HUES48 (cell line): ENCODE data around the gene KLHL21.

ENCODE experiments used
- H3K27ac ChIP-seq: one replicate; pipeline ENCODE4 v1.7.0; 2013; ENCODE audit warnings: low read depth, low read length, inconsistent platforms
- H3K27me3 ChIP-seq: 2 replicates; pipeline ENCODE4 v1.6.1; 2013; ENCODE audit warnings: mild to moderate bottlenecking, low read length; ENCODE audit not compliant: control insufficient read depth, insufficient read depth
- H3K36me3 ChIP-seq: 2 replicates; pipeline ENCODE4 v1.6.1; 2013; ENCODE audit warnings: low read length; ENCODE audit not compliant: control insufficient read depth, insufficient read depth
- H3K4me1 ChIP-seq: 2 replicates; pipeline ENCODE4 v1.6.1; 2013; ENCODE audit warnings: mild to moderate bottlenecking, low read length; ENCODE audit not compliant: control insufficient read depth, insufficient read depth
- H3K4me3 ChIP-seq: 2 replicates; pipeline ENCODE4 v1.5.1; 2013; ENCODE audit warnings: mild to moderate bottlenecking, low read depth, low read length
- H3K9ac ChIP-seq: 2 replicates; pipeline ENCODE4 v1.6.1; 2013; ENCODE audit warnings: mild to moderate bottlenecking, low read depth, low read length, moderate library complexity
- H3K9me3 ChIP-seq: 2 replicates; pipeline ENCODE4 v1.6.1; 2013; ENCODE audit warnings: low read length; ENCODE audit not compliant: control insufficient read depth, insufficient read depth

KLHL21 gene

DNA sequence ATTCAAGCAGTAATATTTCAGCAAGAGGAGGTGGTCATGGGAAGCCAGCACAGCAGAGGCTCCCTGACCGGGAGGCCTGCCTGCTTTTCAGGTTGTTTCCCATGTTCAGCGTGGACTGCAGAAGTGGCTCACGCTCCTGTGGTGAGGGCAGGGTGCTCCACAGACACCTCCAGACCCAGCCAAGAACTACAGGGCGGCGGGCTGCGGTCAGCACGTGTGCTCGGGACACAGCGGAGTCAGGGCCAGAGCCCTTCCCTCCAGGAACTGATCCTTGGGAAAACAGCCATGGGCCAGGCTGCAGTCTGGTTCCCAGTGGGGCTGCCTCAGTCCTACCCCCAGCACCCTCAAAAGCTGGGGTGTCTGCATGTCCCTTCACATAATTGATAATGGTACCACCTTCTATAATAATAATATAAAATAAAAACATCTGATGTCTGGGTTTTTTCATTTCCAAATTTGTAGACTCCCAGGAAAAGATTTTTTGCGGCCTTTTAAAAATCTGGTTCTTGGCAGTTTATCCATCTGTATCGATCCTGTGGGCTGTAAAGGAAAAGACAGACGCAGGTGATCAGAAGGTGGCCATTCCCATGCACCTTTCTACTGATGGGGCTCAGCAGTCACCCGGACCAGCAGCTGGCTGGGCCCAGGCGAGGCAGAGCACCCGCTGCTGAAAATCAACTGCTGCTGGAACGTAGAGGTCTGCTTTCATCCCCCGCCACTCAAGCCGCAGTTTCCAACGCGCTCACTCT, 32.7 kb upstream of the KLHL21 start:
- Histone ChIP-seq H3K27ac (no peak overlapping the region), H3K9ac (no peak overlapping the region), H3K27me3 (no peaks in the 10 kb centered on the region), H3K9me3 (no peaks in the 10 kb centered on the region), H3K36me3 (peaks cover 80% of the 10 kb centered on the region), H3K4me1 (no peaks in the 10 kb centered on the region), H3K4me3 (no peak overlapping the region)

DNA sequence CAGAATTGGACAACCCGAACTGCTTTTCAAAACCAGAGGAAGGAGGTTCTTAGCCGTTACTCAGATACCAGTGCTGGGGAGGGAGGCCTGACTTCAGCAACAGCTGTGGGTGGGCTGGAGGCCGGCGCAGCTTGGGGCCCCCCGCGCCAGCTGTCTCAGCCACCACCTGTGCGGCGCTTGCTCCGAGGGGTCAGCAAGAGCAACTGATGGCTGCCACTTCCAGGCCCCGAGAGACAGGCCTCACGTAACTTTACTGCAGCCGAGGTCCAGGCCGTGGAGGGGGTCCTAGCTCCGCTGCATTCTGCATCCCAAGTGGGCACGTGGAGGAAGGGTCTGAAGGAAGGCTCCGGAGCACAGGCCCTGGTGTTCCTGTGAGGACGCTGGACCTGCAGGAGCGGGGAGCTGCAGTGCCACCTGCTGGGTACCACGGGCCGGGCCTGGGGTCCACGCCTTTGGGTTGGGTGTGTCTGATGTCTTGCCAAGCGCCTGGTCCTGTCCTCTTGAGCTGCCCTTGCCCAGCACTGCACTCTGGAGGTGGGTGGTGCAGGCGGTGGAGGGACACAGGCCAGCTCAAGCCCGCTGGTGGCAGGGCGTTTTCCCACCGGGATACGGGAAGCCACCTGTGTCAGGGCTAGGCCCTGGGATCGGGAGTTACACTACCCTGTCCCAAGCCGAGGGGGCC, 31.8 kb upstream of the KLHL21 start:
- Histone ChIP-seq H3K9me3 (no peaks in the 10 kb centered on the region), H3K27me3 (no peaks in the 10 kb centered on the region), H3K4me3 (no peak overlapping the region), H3K9ac (no peak overlapping the region), H3K36me3 (peaks cover 80% of the 10 kb centered on the region), H3K4me1 (no peaks in the 10 kb centered on the region), H3K27ac (no peak overlapping the region)

DNA sequence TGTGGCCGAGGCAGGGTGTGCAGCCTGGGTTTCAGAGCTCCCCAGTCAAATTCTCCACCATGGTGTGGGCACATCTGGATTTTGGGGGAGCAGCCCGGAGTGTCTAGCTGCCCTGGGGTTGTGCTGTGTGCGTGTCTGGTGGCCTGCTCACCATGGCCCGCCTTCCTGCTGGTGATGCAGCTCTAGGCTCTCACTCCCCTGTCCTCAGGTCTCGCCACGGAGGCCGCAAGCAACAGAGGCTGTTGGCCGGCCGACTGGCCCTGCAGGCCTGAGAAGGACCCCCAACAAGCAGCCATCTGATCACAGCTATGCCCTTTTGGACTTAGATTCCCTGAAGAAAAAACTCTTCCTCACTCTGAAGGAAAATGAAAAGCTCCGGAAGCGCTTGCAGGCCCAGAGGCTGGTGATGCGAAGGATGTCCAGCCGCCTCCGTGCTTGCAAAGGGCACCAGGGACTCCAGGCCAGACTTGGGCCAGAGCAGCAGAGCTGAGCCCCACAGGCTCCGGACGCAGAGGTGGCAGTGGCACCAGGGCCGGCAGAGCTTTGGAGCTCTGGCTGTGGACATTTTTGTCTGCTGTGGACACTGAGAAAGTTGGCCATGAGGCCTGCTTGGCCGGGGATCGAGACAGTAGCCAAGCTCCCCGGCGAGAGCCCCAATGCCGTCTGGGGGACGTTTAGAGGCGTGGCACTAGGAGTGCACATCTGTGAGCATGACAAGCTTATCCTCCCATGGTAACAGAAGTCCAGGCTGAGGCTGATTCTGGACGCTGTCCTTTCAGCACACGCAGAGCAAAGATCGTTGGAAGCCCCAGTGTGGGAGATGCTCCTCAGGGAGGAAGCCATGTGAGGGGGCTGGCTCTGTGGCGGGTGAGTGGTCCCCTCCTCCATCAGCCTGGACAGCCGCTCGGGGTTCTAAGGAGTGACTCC, 30.2 kb upstream of the KLHL21 start:
- Histone ChIP-seq H3K27me3 (no peaks in the 10 kb centered on the region), H3K9ac (no peak overlapping the region), H3K27ac (no peak overlapping the region), H3K4me3 (no peak overlapping the region), H3K9me3 (no peaks in the 10 kb centered on the region), H3K36me3 (peaks cover 79% of the 10 kb centered on the region), H3K4me1 (no peaks in the 10 kb centered on the region)

DNA sequence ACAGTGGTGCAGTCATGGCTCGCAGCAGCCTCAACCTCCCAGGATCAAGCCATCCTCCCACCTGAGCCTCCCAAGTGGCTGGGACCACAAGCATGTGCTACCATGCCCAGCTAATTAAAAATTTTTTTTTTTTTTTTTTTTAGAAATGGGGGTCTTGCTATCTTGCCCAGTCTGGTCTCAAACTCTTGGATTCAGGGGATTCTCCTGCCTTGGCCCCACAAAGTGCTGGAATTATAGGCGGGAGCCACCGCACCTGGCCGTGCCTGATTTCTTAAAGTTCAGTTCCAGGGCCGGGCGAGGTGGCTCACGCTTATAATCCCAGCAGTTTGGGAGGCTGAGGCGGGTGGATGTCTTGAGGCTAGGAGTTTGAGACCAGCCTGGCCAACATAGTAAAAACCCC, 28.4 kb upstream of the KLHL21 start:
- Histone ChIP-seq H3K27ac (no peak overlapping the region), H3K4me1 (no peaks in the 10 kb centered on the region), H3K4me3 (no peak overlapping the region), H3K9ac (no peak overlapping the region), H3K9me3 (no peaks in the 10 kb centered on the region), H3K36me3 (peaks cover 66% of the 10 kb centered on the region), H3K27me3 (no peaks in the 10 kb centered on the region)

DNA sequence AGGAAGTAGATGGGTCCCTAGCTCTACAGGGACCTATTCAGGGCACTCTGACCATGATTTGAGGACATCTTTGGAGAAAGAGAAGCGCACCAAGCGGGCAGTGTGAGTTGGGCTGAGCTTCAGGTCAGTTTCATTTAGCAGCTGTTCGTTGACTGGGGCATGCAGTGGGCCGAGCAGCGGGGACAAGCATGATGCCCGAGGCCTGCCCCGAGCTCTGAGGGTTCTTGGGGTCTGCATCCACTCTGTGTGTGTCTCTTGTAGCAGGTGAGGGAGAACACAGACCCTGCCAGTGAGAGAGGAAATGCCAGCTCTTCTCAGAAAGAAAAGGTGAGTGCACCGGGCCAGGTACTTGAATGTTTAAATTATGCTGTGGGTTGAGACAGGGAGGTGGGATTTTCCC, 27.4 kb upstream of the KLHL21 start:
- H3K9me3 ChIP-seq = no peaks in the 10 kb centered on the region
- no peak overlapping the region for H3K9ac ChIP-seq
- H3K36me3 ChIP-seq = peaks cover 56% of the 10 kb centered on the region
- H3K27me3 ChIP-seq = no peaks in the 10 kb centered on the region
- H3K4me3 ChIP-seq = no peak overlapping the region
- no peak overlapping the region for H3K27ac ChIP-seq
- no peaks in the 10 kb centered on the region for H3K4me1 ChIP-seq

DNA sequence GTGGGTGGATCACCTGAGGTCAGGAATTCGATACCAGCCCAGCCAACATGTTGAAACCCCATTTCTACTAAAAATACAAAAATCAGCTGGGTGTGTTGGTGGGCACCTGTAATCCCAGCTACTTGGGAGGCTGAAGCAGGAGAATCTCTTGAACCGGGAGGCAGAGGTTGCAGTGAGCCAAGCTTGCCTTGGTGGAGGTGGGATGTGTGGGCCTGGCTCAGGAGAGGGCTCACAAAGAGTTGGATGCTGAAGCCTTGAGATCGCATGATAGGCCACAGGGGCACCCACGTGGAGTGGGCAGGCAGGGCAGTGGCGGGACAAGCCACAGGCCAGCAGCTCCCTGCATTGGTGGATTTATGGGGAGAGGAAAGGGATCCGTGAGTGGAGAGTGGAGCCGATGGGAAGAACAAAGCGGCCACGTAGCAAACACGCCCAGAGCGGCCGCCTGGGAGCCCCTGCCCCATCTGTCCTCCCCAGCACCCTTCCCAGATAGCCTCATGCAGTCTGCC, 26.4 kb upstream of the KLHL21 start:
- Histone ChIP-seq H3K36me3 (peaks cover 49% of the 10 kb centered on the region), H3K4me3 (no peak overlapping the region), H3K9me3 (no peaks in the 10 kb centered on the region), H3K27ac (no peak overlapping the region), H3K4me1 (no peaks in the 10 kb centered on the region), H3K27me3 (no peaks in the 10 kb centered on the region), H3K9ac (no peak overlapping the region)

DNA sequence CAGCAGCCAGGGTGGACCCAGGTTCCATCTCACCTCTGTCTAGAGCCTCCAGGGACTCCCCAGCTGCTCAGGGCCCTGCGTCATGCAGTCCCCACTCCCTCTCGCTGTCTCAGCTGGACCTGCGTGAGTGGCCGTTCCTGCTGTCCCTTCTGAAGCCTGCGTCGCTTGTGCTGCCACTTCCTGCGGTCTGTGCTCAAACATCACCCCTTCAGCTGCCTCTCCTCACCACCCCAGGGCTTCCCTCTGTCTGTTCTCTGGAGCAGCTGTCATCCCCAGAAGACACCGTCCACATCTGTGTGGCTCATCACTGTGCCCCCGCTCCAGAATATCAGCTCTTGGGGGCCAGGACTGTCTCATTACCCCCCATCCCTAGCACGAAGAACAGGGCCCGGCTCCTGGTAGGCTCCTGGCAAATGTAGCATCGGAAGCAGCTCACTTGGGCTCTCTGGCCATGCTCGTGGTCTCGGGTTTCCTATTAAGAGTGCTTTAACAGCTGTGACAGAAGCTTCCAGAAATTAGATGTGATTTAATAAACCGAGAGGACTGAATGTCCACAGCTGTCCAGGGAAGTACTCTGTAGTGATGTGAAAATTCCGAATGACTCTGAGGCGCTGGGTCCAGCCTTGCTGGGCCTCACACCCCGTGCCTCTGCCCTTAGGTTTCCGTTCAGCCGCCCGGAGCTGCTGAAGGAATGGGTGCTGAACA, 25.3 kb upstream of the KLHL21 start:
- Histone ChIP-seq H3K9me3 (no peaks in the 10 kb centered on the region), H3K27ac (no peak overlapping the region), H3K4me3 (no peak overlapping the region), H3K27me3 (no peaks in the 10 kb centered on the region), H3K36me3 (peaks cover 49% of the 10 kb centered on the region), H3K4me1 (no peaks in the 10 kb centered on the region), H3K9ac (no peak overlapping the region)

DNA sequence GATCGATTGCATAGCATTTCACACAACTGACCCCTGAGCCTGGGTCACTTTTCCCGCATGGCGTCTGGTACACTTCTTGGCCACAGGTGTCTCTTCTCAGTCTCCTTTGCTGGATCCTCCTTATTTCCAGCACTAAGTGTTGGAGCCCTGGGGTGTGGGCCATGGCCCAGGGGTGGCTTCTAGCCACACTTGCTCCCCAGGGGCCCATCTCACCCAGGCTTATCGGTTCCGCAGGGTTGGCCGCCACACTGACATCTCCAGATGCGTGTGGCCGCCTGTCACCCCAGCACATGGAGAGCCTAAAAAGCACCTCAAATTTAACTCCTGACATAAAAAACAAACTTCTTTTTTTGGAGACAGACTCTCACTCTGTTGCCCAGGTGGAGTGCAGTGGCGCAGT, 24.4 kb upstream of the KLHL21 start:
- Histone ChIP-seq H3K27me3 (no peaks in the 10 kb centered on the region), H3K9ac (no peak overlapping the region), H3K27ac (no peak overlapping the region), H3K4me1 (no peaks in the 10 kb centered on the region), H3K4me3 (no peak overlapping the region), H3K36me3 (peaks cover 50% of the 10 kb centered on the region), H3K9me3 (no peaks in the 10 kb centered on the region)

DNA sequence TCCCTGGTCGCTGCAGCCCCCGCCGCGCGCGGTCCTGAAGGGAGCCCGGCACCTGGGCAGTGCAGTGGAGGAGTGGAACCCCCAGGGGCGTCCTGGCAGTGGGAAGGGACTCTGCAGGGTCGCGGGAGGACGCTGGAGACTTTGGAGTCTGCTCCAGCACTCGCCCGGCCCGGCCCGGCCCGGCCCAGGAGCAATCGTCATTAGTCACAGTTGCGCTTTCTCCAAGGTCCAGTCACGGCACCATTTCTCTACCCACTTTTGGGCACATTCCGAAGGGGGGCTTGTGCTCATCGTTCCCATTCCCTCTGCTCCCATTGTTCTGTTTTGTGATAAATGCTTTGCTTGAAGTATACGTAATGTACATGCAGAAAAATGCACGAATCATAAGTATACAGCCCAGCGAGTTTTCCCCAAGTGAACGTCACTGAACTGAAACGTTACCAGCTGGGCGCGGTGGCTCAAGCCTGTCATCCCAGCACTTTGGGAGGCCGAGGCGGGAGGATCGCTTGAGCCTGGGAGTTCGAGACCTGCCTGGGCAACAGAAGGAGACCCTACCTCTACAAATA, 23.0 kb upstream of the KLHL21 start:
- H3K27ac ChIP-seq = peak overlapping the region; percentile 87
- H3K27me3 ChIP-seq = no peaks in the 10 kb centered on the region
- no peaks in the 10 kb centered on the region for H3K4me1 ChIP-seq
- H3K36me3 ChIP-seq = peaks cover 63% of the 10 kb centered on the region
- H3K9me3 ChIP-seq = no peaks in the 10 kb centered on the region
- H3K4me3 ChIP-seq = peak overlapping the region; percentile 81
- peak overlapping the region; percentile 78 for H3K9ac ChIP-seq
